HG02840 (cell line): ENCODE results near the gene PCBP3.
"Not testable (repeated sequence)": the region's sequence is repeated elsewhere in the genome, so short reads cannot be mapped to it uniquely, and the experiment has no call there.

Experiments used
- ATAC-seq: cut with Tn5 transposase; IDR thresholded peaks from one replicate; pipeline ENCODE4 v1.9.1; 2021; ENCODE audit warnings: mild to moderate bottlenecking, moderate library complexity, moderate number of reproducible peaks; ENCODE audit not compliant: unreplicated experiment, low FRiP score

PCBP3 gene

DNA sequence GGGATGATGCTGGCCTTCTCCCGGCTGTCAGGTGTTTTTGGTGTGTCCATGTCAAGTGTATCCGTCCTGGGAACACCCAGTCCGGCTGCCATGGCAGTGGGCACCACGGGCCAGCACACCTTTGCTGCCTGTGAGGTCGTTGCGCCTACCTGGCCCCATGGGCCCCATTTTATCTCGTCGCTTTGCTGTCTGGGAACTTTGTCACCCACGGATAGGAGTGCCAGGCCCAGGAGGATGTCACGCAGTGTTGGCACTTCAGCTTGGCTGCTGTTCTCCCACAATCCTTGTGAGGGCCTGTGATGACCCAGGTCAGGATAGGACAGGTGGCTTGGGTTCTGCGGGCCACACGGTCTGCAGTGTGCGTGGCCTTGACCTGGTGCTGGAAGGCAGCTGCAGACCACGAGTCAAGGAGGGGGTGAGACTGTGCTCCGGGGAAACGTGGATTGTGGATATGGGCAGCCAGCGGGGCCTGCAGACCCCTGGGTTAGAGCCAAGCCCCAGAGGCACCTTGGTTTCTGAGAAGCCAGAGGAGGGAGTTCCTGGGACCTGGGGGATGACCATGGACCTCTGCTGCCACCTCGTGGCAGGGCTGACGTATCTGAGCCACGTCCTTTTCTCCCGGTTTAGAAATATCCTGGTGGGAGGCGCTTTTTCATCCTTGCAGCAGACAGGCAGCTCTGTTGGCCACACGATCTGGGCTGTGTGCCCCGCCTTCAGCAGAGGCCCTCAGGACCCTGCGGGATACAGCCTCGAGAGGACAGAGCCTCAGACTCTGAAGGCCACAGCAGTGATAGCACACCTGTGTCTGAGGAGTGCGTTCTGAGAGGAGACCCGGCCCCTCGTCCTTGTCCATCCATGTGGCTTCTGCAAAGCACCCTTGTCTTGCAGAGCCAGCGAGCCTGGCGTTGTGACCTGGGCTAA, 176.9 kb downstream of the PCBP3 start:
- ATAC-seq = no peak

DNA sequence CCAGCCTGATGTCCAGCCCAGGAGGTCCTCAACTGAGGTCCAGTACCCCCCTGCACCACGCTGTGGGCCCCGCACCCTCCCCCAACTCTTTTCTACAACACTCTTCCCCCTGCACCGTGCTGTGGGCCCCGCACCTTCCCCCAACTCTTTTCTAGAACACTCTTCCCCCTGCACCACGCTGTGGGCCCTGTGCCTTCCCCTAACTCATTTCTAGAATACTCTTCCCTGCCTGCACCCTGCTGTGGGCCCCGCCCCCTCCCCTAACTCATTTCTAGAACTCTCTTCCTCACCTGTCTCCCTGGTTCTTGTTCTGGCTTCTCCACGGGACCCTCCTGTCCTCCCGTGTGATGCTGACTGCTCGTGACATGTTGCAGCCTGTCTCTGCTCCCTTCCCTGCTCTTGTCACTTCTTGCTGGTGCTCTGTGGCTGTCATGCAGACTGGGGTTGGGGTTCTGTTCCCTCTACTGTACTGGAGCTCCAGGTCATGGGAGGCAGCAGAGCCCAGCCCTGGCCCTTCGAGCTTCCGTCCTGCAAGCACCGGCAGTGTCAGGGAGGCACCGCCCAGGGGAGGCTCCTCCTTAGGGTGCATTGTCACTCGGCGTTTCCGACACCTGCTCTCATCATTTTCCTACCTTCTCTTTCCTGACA, 177.9 kb downstream of the PCBP3 start:
- ATAC-seq = no peak

DNA sequence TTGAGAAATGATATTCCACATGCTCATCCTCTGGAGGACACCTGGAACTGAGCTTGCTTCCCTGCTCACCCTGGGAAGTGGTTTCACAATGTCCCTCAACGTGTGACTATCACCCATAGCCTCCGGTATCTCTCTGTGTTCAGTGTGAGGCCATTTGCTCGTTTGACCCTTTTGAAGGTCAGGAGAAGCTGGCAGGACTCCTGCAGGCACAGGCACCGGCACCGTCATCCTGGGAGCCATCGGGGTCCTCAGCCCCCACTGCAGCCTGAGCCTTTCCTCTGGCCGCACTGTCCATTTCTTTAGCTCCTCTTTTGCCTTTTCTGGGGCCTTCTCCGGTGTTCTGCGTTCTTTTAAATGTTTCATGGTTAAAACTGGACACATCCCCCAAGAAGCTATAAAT, 178.5 kb downstream of the PCBP3 start:
- ATAC-seq = no peak

DNA sequence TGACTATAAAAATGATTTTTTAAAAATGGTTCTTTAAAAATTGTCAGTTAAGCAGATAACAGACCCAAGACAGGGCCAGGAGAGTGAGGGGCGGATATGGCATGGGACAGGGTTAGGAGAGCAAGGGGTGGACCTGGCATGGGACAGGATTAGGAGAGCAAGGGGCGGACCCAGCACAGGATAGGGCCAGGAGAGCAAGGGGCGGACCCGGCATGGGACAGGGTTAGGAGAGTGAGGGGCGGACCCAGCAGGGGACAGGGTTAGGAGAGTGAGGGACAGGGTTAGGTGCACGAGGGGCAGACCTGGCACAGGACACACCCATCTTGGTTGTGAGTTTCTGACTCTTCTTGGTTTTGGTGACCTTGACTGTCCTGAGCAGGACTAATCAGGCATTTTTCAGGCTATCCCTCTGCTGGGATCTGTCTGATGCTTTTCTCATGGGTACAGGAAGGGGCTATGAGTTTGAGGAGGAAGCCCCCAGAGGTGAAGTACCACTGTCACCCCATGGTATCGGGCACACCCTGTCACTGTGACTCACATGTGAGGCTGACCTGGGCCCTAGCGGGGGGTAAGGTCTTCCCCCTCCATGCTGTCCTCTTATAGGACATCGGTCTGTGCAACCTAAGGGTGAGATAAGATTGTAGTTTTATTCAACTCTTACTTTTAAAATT, 179.0 kb downstream of the PCBP3 start:
- no peak for ATAC-seq

DNA sequence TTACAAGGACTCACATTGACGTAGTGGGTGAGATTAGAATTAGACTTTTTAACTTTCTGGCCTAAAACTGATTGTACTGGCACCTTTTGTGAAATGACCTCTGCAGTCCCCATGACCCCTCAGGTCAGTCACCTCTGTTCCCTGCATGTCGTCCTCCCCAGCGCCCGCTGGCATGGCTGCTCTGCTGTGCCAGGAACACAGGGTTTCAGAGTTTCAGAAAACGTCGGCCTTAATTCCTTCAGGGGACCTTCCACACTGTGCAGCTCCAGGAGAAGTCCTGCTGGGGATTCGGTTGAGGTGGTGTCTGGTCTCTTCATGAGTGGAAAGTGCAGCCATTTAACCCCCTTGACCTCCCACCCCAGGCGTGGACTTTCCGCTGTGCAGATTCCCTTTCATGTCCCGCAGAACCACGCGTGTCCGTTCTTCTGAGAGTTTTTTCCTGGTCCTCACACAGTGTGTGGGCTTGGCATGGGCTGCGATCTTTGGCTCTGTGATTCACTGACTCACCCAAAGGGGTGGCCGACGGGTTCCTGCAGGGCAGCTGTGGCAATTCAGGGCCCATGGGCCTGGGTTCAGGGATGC, 179.7 kb downstream of the PCBP3 start:
- no peak for ATAC-seq

DNA sequence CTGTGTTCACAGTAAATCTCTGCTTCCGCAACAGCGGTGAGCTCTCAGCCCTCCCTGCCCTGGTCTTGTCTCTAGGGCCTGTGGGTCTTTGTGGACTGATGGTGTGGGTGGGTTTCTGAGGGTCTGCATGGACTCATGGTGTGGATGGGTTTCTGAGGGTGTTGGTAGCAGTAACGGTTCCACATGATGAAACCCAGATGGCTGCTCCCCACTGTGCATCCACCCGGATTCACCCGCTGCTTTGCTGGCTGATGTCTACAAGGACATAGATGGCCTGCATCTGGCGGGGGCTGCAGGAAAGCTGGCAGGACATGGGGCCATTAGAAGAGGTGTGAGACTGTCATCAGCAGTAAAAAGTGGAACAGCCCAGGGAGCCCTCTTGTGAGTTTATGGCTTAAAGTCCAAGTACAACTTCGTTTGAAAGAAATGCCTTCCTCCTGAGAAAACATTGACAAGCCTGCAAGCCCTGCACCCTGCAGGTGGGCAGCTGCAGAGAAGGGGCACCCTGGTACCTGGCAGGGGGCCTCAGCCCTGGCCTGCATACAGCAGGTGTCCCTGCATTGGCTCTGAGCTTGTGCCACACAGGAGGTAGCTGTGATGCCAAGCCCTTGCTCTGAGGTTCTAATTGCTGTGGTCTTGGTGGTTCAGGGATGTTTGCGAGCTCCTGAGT, 181.2 kb downstream of the PCBP3 start:
- ATAC-seq = no peak

DNA sequence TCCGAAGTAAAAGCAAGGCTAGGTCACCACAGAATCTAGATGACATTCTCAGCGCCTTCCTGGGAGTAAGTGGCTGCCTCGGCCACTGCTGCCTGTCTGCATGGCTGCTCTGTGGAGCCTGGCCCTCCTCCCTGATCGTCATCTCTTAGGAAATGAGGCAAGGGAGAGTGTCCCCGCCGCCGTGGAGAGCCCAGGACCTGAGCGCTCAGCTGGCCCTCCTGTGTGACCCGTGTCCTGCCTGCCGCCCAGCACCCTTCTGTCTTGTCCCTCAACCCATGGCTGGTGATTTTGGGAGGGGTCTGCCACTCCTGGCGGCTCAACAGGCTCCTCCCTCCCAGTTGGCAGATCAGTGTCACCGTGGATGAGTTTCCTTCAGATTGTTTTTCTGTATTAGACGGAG, 181.7 kb downstream of the PCBP3 start:
- ATAC-seq = no peak

DNA sequence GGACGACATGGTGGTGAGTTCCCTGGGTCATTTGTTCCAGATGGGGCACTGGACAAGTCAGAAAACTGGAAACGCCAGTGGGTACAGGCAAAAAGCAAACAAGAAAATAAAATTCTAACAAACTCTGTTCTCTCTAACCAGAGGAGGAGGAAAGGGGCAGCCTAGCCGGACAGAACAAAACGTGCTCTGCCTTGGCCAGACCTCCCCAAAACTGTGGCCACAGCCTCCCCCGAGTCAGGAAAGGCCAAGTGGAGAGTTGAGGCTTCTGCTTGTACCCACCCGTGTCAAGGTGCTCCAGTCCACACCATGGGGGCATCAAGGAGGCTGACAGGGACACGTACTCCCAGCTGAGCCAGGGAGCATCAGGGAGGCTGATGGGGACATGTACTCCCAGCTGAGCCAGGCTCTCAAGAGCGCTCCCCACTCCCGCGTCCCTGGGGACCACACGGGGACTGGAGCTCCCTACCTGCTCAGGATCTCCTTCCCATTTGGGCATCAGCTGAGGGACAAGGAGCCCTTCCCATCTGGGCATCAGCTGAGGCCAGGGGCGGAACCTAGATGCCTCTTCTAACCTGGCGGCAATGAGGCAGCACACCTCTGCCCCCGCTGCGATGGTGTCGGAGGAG, 183.3 kb downstream of the PCBP3 start:
- ATAC-seq = no peak

DNA sequence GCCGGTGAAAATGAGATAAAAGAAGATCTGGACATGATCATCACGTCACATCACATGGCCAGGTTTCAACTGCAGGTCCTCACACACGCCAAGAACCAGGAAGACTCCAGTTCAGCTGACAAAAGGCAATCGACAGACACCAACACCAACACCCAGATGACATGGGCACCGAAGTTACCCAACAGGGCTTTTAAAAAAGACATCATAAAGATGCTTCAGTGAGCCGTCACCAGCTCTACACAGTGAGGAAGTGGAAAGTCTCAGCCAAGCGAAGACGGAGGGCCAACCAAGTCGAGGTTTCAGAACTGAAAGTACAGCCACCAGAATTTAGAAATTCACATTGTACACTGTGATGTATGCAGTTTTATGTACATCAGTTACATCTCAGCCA, 183.8 kb downstream of the PCBP3 start:
- ATAC-seq = no peak

DNA sequence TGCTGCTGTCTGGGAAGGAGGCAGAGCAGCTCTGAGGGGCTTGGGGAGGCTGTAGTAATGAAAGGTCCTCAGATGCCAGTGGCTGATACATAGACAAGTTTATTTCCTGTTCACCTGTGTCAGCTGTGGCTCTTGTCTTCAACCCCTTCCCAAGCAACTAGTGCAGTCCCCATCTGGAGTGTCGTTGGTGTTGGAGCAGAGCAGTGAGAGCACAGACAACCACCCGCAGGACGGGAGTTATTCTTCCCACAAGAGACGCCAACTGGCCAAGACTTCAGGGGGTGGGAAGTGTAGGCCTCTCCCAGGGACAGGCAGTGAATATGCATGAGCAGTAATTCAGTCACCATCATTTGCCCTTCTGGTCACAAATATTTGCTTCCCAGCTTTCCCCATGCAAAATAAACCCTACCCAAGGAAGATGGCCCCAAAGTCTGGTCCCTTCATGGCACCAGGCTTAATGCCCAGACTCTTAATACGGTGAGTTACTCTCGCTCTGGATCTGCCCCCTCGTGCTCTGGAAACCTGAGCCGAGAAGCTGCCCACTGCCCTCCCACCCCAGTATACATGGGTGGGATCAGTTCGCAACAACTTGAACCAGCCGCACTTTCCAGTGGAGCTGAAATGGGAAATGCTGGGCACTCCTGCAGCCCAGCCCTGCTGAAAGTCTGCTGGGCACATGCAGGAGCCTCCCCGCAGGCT, 184.5 kb downstream of the PCBP3 start:
- ATAC-seq = no peak

DNA sequence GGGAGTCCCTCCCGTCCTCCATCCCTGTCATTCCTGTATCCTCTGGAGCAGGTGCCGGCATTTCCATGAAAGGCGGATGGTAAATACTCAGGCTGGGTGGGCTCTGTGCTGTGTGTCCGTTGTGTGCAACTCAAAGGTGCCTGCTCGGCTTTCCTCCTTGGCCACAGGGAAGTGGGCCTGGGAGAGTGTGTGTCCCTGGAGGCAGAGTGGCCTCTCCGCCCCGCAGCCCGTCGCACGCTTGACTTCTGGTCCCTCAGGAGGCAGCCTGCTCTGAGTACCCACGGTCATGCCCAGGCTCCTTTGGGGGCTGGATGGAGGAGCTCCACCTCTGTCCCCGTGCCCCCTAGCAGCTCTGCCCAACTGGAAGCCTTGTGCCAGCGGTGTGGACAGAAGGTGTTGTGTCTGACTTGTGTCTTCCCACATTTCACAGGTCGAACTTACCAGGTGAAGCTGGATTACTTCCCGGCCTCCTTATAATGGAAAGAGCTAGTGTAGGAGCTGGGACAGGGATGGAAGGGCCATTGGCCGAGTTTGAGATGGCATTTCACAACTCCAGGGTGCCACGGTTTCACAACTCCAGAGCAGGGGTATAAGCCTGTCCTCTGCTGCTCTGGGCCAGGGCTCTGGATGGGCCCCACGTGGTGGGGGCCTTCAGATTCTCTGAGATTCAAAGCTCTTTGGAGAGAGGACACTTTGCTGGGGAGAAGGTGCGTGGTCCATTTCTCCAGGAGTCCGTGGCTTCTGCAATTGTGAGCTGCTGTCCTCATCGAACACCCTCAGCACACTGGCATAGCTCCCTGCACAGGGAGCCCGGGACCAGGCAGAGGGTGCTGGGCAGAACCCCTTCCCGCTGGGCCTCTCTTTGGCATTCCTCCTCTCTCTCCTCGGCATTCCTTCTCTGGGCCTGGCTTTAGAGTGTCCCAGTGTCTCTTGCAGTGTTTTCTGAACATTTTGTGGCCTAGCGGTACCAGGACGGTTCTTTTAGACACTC, 185.3 kb downstream of the PCBP3 start:
- ATAC-seq = no peak

DNA sequence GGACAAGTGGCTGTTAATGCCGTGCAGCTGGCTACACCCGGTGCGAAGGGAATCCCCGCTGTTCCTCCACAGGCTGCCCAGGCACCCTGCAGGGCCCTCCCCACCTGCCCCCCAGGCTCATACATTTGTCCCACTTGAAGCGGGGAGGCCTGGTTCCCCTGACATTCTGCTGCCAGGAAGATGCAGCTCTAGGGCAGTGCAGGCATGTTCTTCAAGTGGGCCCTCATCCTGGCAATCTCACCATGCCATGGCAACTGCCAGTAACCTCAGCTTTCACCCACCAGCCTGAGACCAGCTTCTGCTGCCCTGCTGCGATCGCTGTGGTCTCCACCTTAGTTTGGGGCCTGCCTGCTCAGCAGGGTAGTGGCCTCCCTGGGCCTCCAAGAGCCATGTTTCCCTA, 186.1 kb downstream of the PCBP3 start:
- ATAC-seq = no peak

DNA sequence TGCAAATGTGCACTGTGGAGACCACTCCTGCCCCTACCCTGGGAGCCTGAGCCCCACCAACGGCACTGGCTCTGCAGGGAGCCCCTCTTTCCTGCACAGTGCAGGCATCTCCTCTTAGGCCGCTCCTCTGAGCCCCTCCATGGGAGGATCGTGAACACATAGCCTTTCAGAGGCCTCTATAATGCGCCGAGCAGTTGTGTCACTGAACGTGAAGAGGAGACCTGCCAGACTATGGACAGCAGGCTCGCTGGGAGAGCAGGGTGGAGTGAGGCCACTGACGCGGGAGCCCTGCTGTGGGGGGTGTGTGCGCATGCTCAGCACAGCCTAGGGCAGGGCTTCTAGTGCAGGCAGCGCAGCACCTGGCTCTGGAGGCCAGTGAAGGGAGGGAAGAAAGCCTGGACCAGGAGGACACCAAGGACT, 186.7 kb downstream of the PCBP3 start:
- no peak for ATAC-seq

DNA sequence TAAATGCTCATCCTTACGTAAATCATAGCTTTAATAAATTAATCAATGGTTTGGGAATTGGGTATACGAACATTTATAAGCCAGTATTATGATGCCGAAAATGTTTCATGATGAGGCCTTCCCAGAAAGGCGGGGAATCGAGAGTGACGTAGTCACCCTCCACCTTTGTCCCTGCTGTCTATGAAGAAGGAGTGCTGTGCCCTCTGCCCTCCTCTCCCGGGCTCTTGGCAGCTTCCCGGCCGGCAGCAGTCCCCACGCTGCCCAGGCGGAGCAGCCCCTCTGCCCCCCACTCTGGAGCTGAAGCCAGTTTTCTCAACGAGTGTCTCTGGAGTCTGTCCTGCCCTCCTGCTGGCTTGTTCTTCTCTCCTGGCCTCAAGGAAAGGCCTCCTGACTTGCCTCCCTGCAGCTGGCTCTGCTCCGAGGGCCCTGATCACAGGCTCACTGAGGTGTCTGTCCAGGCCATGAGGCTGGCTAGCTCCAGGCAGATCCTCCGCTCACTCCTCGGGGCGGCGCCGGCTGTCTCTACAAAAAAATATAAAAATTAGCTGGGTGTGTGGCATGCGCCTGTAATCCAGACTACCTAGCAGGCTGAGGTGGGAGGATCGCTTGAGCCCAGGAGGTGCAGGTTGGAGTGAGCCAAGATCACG, 187.3 kb downstream of the PCBP3 start:
- no peak for ATAC-seq

DNA sequence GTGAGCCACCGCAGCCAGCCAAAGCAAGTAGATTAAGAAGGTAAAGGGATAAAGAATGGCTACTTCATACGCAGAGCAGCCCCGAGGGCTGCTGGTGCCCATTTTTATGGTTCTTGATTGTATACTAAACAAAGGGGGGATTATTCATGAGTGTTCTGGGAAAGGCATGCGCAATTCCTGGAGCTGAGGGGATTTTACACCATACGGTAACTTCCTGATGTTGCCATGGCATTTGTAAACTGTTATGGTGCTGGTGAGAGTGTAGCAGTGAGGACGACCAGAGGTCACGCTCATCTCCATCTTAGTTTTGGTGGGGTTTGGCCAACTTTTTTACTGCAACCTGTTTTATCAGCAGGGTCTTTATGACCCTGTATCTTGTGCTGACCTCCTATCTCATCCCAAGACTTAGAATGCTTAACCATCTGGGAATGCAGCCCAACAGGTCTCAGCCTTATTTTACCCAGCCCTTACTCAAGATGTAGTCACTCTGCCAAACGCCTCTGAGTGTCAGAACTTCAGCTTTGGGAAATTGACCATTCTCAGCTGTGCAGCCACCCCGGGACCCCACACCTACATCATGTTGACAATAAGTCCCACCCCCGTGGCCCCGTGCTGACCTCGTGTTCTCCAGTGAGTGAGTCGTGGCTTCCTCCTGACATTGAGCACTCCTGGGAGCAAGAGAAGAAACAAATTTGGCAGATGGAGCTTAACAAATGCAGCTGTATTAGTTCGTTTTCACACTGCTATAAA, 188.6 kb downstream of the PCBP3 start:
- ATAC-seq = no peak

DNA sequence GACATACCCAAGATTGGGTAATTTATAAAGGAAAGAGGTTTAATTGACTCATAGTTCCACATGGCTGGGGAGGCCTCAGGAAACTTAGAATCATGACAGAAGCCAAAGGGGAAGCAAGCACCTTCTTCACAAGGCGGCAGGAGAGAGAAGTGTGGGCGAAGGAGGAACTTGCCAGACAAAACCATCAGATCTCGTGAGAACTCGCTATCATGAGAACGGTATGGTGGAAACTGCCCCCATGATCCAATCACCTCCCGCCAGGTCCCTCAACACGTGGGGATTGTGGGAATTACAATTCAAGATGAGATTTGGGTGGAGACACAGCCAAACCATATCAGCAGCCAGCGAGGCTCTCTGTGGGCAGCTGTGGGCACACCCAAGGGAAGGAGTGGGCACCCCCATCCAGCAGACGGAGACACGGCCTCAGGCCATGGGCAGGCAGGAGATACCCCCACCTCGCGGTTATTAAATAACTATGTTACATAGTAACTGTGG, 189.3 kb downstream of the PCBP3 start:
- not testable (repeated sequence) for ATAC-seq

DNA sequence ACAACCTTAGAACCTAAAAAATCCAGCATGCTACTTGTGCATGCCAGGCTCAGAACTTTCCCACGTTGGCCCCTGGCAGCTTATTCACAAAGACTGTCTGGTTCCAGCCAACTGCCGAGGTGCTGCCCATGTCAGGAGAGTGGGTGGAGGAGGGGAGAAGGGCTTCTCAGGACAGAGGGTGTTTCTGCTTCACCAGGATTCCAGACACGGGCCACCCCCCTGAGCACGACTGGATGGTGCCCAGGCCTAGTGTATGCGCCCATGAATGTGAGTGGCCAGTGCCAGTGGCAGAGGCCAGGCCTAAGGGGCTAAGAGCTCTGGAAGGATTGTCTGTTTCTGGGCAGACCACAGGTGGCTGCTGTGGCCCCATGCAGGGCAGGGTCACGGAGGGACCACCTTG, 189.9 kb downstream of the PCBP3 start:
- no peak for ATAC-seq
